SK-N-SH treated with all-trans-retinoic acid at 6 μM for 48 hours (cell line): ENCODE data around the gene TTC28.
"Not testable (repeated sequence)": the region's sequence is repeated elsewhere in the genome, so short reads cannot be mapped to it uniquely, and the experiment has no call there.

ENCODE experiments used
- ATAC-seq: fragments of 200-7000 bp; cut with Tn5 transposase; 3 replicates; pipeline ENCODE4 v1.9.1; 2020; ENCODE audit warnings: mild to moderate bottlenecking, moderate library complexity
- ARNTL ChIP-seq: fragments of 450-650 bp; formaldehyde crosslinking; IDR thresholded peaks from 2 replicates; pipeline ENCODE4 v1.5.0; 2020; ENCODE audit warnings: low read depth, mild to moderate bottlenecking, moderate library complexity, borderline replicate concordance
- BACH2 ChIP-seq: fragments of 250-450 bp; sonication (Bioruptor Pico); IDR thresholded peaks from 2 replicates; pipeline ENCODE4 v1.9.0; 2021; ENCODE audit warnings: mild to moderate bottlenecking, borderline replicate concordance
- CREB5 ChIP-seq: fragments of 250-450 bp; sonication (Bioruptor Pico); IDR thresholded peaks from 2 replicates; pipeline ENCODE4 v1.5.1; 2020; ENCODE audit warnings: low read depth, mild to moderate bottlenecking, moderate library complexity
- CSDC2 ChIP-seq: fragments of 250-450 bp; sonication (Bioruptor Pico); IDR thresholded peaks from 2 replicates; pipeline ENCODE4 v1.5.0; 2020; ENCODE audit warnings: mild to moderate bottlenecking, moderate library complexity
- CSRNP3 ChIP-seq: fragments of 250-450 bp; sonication (Bioruptor Pico); IDR thresholded peaks from 2 replicates; pipeline ENCODE4 v1.5.1; 2021; ENCODE audit warnings: mild to moderate bottlenecking, moderate library complexity
- ESRRG ChIP-seq: fragments of 250-450 bp; sonication (Bioruptor Pico); IDR thresholded peaks from 2 replicates; pipeline ENCODE4 v1.6.1; 2021; ENCODE audit warnings: mild to moderate bottlenecking
- GLIS3 ChIP-seq: fragments of 250-450 bp; sonication (Bioruptor Pico); IDR thresholded peaks from 2 replicates; pipeline ENCODE4 v1.5.0; 2020; ENCODE audit warnings: mild to moderate bottlenecking, moderate library complexity
- ISL1 ChIP-seq: fragments of 250-450 bp; sonication (Bioruptor Pico); IDR thresholded peaks from 2 replicates; pipeline ENCODE4 v2.1.2; 2022; ENCODE audit warnings: mild to moderate bottlenecking, moderate library complexity
- PATZ1 ChIP-seq: fragments of 250-450 bp; sonication (Bioruptor Pico); IDR thresholded peaks from 2 replicates; pipeline ENCODE4 v1.8.0; 2020; ENCODE audit warnings: mild to moderate bottlenecking, moderate library complexity, borderline replicate concordance
- POU6F1 ChIP-seq: fragments of 250-450 bp; sonication (Bioruptor Pico); IDR thresholded peaks from 2 replicates; pipeline ENCODE4 v1.8.0; 2021; ENCODE audit warnings: low read depth, mild to moderate bottlenecking, moderate library complexity, borderline replicate concordance
- RARB ChIP-seq: fragments of 250-450 bp; sonication (Bioruptor Pico); IDR thresholded peaks from 2 replicates; pipeline ENCODE4 v1.8.0; 2021; ENCODE audit warnings: mild to moderate bottlenecking, moderate library complexity
- SNAI2 ChIP-seq: fragments of 250-450 bp; sonication (Bioruptor Pico); IDR thresholded peaks from 2 replicates; pipeline ENCODE4 v1.5.0; 2020; ENCODE audit warnings: mild to moderate bottlenecking, moderate library complexity
- TCF4 ChIP-seq: fragments of 250-450 bp; sonication (Bioruptor Pico); IDR thresholded peaks from 2 replicates; pipeline ENCODE4 v1.8.0; 2021; ENCODE audit warnings: mild to moderate bottlenecking, moderate library complexity, borderline replicate concordance
- TOX ChIP-seq: fragments of 250-450 bp; sonication (Bioruptor Pico); IDR thresholded peaks from 2 replicates; pipeline ENCODE4 v1.8.0; 2021; ENCODE audit warnings: mild to moderate bottlenecking, moderate library complexity, borderline replicate concordance
- TSHZ2 ChIP-seq: fragments of 250-450 bp; sonication (Bioruptor Pico); IDR thresholded peaks from 2 replicates; pipeline ENCODE4 v1.5.0; 2020; ENCODE audit warnings: mild to moderate bottlenecking, moderate library complexity
- ZC3H10 ChIP-seq: fragments of 250-450 bp; sonication (Bioruptor Pico); IDR thresholded peaks from 2 replicates; pipeline ENCODE4 v1.5.1; 2021; ENCODE audit warnings: mild to moderate bottlenecking, moderate library complexity
- ZFP3 ChIP-seq: fragments of 250-450 bp; sonication (Bioruptor Pico); IDR thresholded peaks from 2 replicates; pipeline ENCODE4 v1.5.0; 2020; ENCODE audit warnings: mild to moderate bottlenecking, moderate library complexity
- ZFP30 ChIP-seq: fragments of 450-650 bp; formaldehyde crosslinking; IDR thresholded peaks from 2 replicates; pipeline ENCODE4 v1.5.0; 2022; ENCODE audit warnings: mild to moderate bottlenecking, moderate library complexity
- ZNF565 ChIP-seq: fragments of 450-650 bp; formaldehyde crosslinking; conservative IDR thresholded peaks from 2 replicates; pipeline ENCODE4 v1.5.0; 2020; ENCODE audit warnings: low read depth, mild to moderate bottlenecking, moderate library complexity
- ZNF70 ChIP-seq: fragments of 450-650 bp; formaldehyde crosslinking; IDR thresholded peaks from 2 replicates; pipeline ENCODE4 v1.5.0; 2020; ENCODE audit warnings: mild to moderate bottlenecking, moderate library complexity
- ZNF8 ChIP-seq: fragments of 450-650 bp; formaldehyde crosslinking; IDR thresholded peaks from 2 replicates; pipeline ENCODE4 v1.5.0; 2020; ENCODE audit warnings: mild to moderate bottlenecking, moderate library complexity

The TTC28 gene

GRCh38 chr22:28473258-28473657 lies 206.4 kb downstream of the TTC28 start:
- no peak for TF ChIP-seq TCF4 (CRISPR knock-in tag)
- ATAC-seq = no peak

- not testable (repeated sequence) for ATAC-seq
Measured at GRCh38 chr22:28467055-28467454, 212.6 kb downstream of the TTC28 start.

- ATAC-seq = no peak
- TF ChIP-seq ZFP30 (CRISPR knock-in tag) = no peak
- no peak for TF ChIP-seq ZNF565
- TF ChIP-seq BACH2 = no peak
- TF ChIP-seq CSDC2 (CRISPR knock-in tag) = no peak
- no peak for TF ChIP-seq TOX (CRISPR knock-in tag)
Measured at GRCh38 chr22:28466399-28466798, 213.2 kb downstream of the TTC28 start.

- TF ChIP-seq TSHZ2 (CRISPR knock-in tag) (no peak), BACH2 (no peak), CSRNP3 (CRISPR knock-in tag) (no peak), ZC3H10 (CRISPR knock-in tag) (no peak), CSDC2 (CRISPR knock-in tag) (no peak), CREB5 (CRISPR knock-in tag) (no peak), ARNTL (no peak), ZNF8 (CRISPR knock-in tag) (no peak), ZFP3 (CRISPR knock-in tag) (no peak), ZNF70 (CRISPR knock-in tag) (no peak), GLIS3 (CRISPR knock-in tag) (no peak), TOX (CRISPR knock-in tag) (no peak), ZFP30 (CRISPR knock-in tag) (no peak), TCF4 (CRISPR knock-in tag) (no peak), PATZ1 (CRISPR knock-in tag) (no peak)
- no peak for ATAC-seq
Measured at GRCh38 chr22:28465841-28466240, 213.8 kb downstream of the TTC28 start.

GRCh38 chr22:28464127-28464526 lies 215.5 kb downstream of the TTC28 start:
- ATAC-seq = no peak
- TF ChIP-seq ZFP30 (CRISPR knock-in tag) (no peak), SNAI2 (CRISPR knock-in tag) (no peak)

GRCh38 chr22:28463408-28463807 lies 216.2 kb downstream of the TTC28 start:
- ATAC-seq = not testable (repeated sequence)

- no peak for ATAC-seq
- TF ChIP-seq ZC3H10 (CRISPR knock-in tag) (no peak), ZNF565 (no peak), CSDC2 (CRISPR knock-in tag) (no peak), ZNF8 (CRISPR knock-in tag) (no peak), TCF4 (CRISPR knock-in tag) (no peak), RARB (no peak), ESRRG (CRISPR knock-in tag) (no peak), POU6F1 (CRISPR knock-in tag) (no peak), GLIS3 (CRISPR knock-in tag) (no peak), CREB5 (CRISPR knock-in tag) (no peak), ARNTL (no peak), ZFP30 (CRISPR knock-in tag) (no peak), ZNF70 (CRISPR knock-in tag) (no peak), ISL1 (CRISPR knock-in tag) (no peak), TOX (CRISPR knock-in tag) (no peak), SNAI2 (CRISPR knock-in tag) (no peak)
Measured at GRCh38 chr22:28462901-28463300, 216.7 kb downstream of the TTC28 start.
